Activated CD8-positive, alpha-beta T cell treated with anti-CD3 and anti-CD28 coated beads for 36 hours (primary cell): ENCODE measurements around the gene TNK2. TPM values are rescaled to one million over a fixed set of nuclear protein-coding genes. Genes with fewer than 3 reads are reported as not detected.
"Not testable (repeated sequence)": the region's sequence is repeated elsewhere in the genome, so short reads cannot be mapped to it uniquely, and the experiment has no call there.

Experiments
- ATAC-seq: fragments of 200-7000 bp; cut with Tn5 transposase; one replicate; pipeline ENCODE4 v1.10.0; 2021; ENCODE audit warnings: mild to moderate bottlenecking, moderate library complexity
- CTCF ChIA-PET: fragments of 350-600 bp; sonication (Branson Sonifier 250); formaldehyde crosslinking; loops from one replicate; lab custom pipeline; 2021; ENCODE audit warnings: antibody characterized with exemption; lab: Charles Lee
- POLR2A ChIA-PET: fragments of 350-600 bp; sonication (Branson Sonifier 250); formaldehyde crosslinking; loops from one replicate; lab custom pipeline; 2021; ENCODE audit warnings: antibody characterized with exemption; lab: Charles Lee
- DNase-seq: peaks from one replicate; pipeline ENCODE4 v3.0.0-alpha.2; 2020
- H3K27ac Mint-ChIP-seq: one replicate; pipeline ENCODE4 v1.8.0; 2021; ENCODE audit warnings: mild to moderate bottlenecking, mixed read lengths
- H3K27me3 Mint-ChIP-seq: one replicate; pipeline ENCODE4 v1.8.0; 2021; ENCODE audit warnings: mixed read lengths
- H3K36me3 Mint-ChIP-seq: one replicate; pipeline ENCODE4 v1.8.0; 2021; ENCODE audit warnings: low read depth, mixed read lengths
- H3K4me1 Mint-ChIP-seq: one replicate; pipeline ENCODE4 v1.8.0; 2021; ENCODE audit warnings: low read depth, mixed read lengths
- H3K4me3 Mint-ChIP-seq: one replicate; pipeline ENCODE4 v1.8.0; 2021; ENCODE audit warnings: mild to moderate bottlenecking, moderate library complexity, mixed read lengths
- H3K9me3 Mint-ChIP-seq: one replicate; pipeline ENCODE4 v1.8.0; 2021; ENCODE audit warnings: mixed read lengths
- CTCF ChIP-seq: fragments of 200-600 bp; IDR thresholded peaks from one replicate; pipeline ENCODE4 v1.8.0; 2022; ENCODE audit warnings: antibody characterized with exemption, mild to moderate bottlenecking
- intact Hi-C: fragments of 100-400 bp; cut with micrococcal nuclease; formaldehyde crosslinking; loops from one replicate; pipeline ENCODE4 v1.10.0; 2022
- total RNA-seq, 2 experiments: library from RNA; stranded (reverse); gene quantifications; one replicate each; pipeline ENCODE4 v1.2.3, GENCODE V29; 2021

TNK2 gene
- total RNA-seq, 2 experiments from 2014 or later: 41.9 to 43.0 TPM

DNA sequence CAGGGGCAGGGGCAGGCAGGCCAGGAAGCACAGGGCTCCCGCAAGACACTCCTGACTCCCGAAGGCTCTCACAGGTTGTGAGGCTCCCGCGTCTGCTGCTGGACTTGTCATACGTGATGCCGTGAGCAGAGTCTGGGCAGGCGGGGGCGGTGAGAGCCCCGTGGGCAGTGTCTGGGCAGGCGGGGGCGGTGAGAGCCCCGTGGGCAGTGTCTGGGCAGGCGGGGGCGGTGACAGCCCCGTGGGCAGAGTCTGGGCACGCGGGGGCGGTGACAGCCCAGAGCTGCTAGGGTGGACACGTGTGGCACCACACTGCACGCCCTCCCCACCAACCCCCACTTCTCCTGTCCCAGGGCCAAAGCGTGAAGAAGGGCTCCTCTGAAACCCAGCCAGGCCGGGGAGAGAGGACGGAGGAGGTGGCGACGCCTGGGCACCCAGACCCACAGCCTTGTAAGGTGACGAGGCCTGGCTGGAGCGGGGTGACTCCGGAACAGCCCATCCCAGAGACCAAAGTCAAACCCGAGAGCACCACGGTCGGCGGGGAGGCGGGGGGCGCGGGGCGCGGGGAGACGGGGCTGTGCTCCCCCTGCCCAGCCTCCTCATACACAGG, 35.0 kb downstream of the TNK2 start:
- intact Hi-C loops: no loop called here
- CTCF ChIA-PET: no interaction called here
- H3K9me3 Mint-ChIP-seq: no peaks in the 10 kb centered on the region
- H3K36me3 Mint-ChIP-seq: no peaks in the 10 kb centered on the region
- DNase-seq (no peak), ATAC-seq (no peak)
- H3K4me1 Mint-ChIP-seq: peaks cover 2% of the 10 kb centered on the region
- no peak overlapping the region for H3K4me3 Mint-ChIP-seq
- POLR2A ChIA-PET: no interaction called here
- H3K27me3 Mint-ChIP-seq: no peaks in the 10 kb centered on the region
- H3K27ac Mint-ChIP-seq: no peak overlapping the region
- no peak for TF ChIP-seq CTCF

GRCh38 chr3:195872800-195873199, 35.6 kb downstream of the TNK2 start:
- H3K9me3 Mint-ChIP-seq: no peaks in the 10 kb centered on the region
- CTCF ChIA-PET: interaction anchor here (1.7 kb wide), 1 partner anchor 12 kb away, joined by 6 read pairs; no protein-coding TSS in a partner anchor
- DNase-seq: no peak
- no peaks in the 10 kb centered on the region for H3K27me3 Mint-ChIP-seq
- POLR2A ChIA-PET: no interaction called here
- TF ChIP-seq CTCF: no peak
- intact Hi-C loops: no loop called here
- no peak overlapping the region for H3K27ac Mint-ChIP-seq
- peaks cover 2% of the 10 kb centered on the region for H3K4me1 Mint-ChIP-seq
- H3K36me3 Mint-ChIP-seq: no peaks in the 10 kb centered on the region
- no peak for ATAC-seq
- no peak overlapping the region for H3K4me3 Mint-ChIP-seq

GRCh38 chr3:195872097-195872496, 36.3 kb downstream of the TNK2 start:
- DNase-seq: no peak
- no peak for TF ChIP-seq CTCF
- no peak for ATAC-seq
- Mint-ChIP-seq H3K27me3 (no peaks in the 10 kb centered on the region), H3K4me1 (peaks cover 2% of the 10 kb centered on the region), H3K36me3 (no peaks in the 10 kb centered on the region), H3K4me3 (no peak overlapping the region), H3K9me3 (no peaks in the 10 kb centered on the region), H3K27ac (no peak overlapping the region)
- intact Hi-C loops: no loop called here
- CTCF ChIA-PET: interaction anchor here (1.1 to 1.7 kb wide), 3 partner anchors 11 to 42 kb away, joined by 4 to 6 read pairs (median 5); no protein-coding TSS in a partner anchor
- POLR2A ChIA-PET: no interaction called here

DNA sequence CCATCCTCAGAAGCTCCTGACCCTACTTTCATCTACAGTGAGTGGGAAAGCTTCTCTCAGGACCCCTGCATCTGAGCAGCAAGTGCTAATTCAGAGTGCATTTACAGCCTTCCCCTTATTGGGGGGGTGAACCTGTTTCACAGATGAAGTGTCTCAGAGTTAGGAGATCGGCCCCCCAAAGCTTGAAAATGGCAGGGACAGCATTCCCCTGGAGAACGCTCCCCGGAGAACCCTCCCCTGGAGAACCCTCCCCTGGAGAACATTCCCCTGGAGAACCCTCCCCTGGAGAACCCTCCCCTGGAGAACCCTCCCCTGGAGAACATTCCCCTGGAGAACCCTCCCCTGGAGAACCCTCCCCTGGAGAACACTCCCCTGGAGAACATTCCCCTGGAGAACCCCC, 36.7 kb downstream of the TNK2 start:
- H3K4me3 Mint-ChIP-seq, H3K4me1 Mint-ChIP-seq, ATAC-seq, intact Hi-C loops, H3K27ac Mint-ChIP-seq, H3K27me3 Mint-ChIP-seq, H3K9me3 Mint-ChIP-seq, DNase-seq, H3K36me3 Mint-ChIP-seq: not testable (repeated sequence)
- CTCF ChIA-PET: interaction anchor here (1.1 to 1.7 kb wide), 3 partner anchors 10 to 43 kb away, joined by 4 to 6 read pairs (median 5); no protein-coding TSS in a partner anchor
- POLR2A ChIA-PET: interaction anchor here (0.6 to 0.9 kb wide), 2 partner anchors 23 to 101 kb away, joined by 3 read pairs; no protein-coding TSS in a partner anchor

- CTCF ChIA-PET: interaction anchor here (1.1 to 1.7 kb wide), 3 partner anchors 10 to 44 kb away, joined by 4 to 6 read pairs (median 5); no protein-coding TSS in a partner anchor
- H3K36me3 Mint-ChIP-seq: no peaks in the 10 kb centered on the region
- no peak overlapping the region for H3K27ac Mint-ChIP-seq
- TF ChIP-seq CTCF: no peak
- H3K9me3 Mint-ChIP-seq: no peaks in the 10 kb centered on the region
- no peaks in the 10 kb centered on the region for H3K4me1 Mint-ChIP-seq
- no peak overlapping the region for H3K4me3 Mint-ChIP-seq
- no peak for ATAC-seq
- no peaks in the 10 kb centered on the region for H3K27me3 Mint-ChIP-seq
- DNase-seq: no peak
- intact Hi-C loops: no loop called here
- POLR2A ChIA-PET: interaction anchor here (0.6 to 0.9 kb wide), 2 partner anchors 24 to 102 kb away, joined by 3 read pairs; no protein-coding TSS in a partner anchor
Observed at GRCh38 chr3:195870937-195871336, 37.4 kb downstream of the TNK2 start.
